Measurements from ENCODE around the gene PRKG1. TPM values are rescaled to one million over a fixed set of nuclear protein-coding genes. Genes with fewer than 3 reads are reported as not detected.
A peak's percentile ranks its signal among the peaks of the same experiment; 100 is the strongest.

The PRKG1 gene
- total RNA-seq, 1 donor from 2014 or later: 26.4 TPM

DNA sequence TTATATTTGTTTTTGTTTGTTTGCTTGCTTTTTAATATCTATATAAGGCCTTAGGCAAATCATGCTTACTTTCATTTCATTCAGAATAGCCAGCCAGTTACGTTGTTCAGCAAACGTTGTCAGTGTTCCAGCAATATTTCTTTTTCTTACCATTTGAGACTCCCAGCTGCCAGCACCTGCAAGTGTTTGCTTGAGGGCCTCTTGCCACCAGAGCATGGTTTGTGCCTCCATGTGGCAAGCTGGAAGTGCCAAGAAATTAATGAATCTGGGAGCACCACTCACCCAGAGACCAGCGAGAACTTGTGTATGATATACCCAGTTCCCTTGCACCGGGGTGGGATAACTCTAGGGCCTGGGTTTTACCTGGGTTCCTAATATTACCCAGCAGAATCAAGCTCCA, 802.2 kb downstream of the PRKG1 start:
- no peak overlapping the region for H3K4me3 Mint-ChIP-seq
- H3K36me3 ChIP-seq: no peaks in the 10 kb centered on the region
- H3K79me2 ChIP-seq (ENCODE audit: low read depth): no peaks in the 10 kb centered on the region
- H3K4me1 ChIP-seq: peaks cover 51% of the 10 kb centered on the region
- H2AFZ ChIP-seq (replicated peaks): no peak overlapping the region
- H3K36me3 Mint-ChIP-seq: no peaks in the 10 kb centered on the region
- H3F3A ChIP-seq (ENCODE audit: low read depth): peaks cover 24% of the 10 kb centered on the region
- DNase-seq (ENCODE audit: low spot score): no peak
- no peaks in the 10 kb centered on the region for H3K9me3 Mint-ChIP-seq
- peak overlapping the region; percentile 16 for H3K4me2 ChIP-seq
- peak overlapping the region; percentile 56 for H3K27ac ChIP-seq
- no peaks in the 10 kb centered on the region for H3K27me3 ChIP-seq
- TF ChIP-seq EZH2phosphoT487 (IDR thresholded peaks at IDR 0.05) (no peak), EZH2 (IDR thresholded peaks at IDR 0.05) (no peak)
- TF ChIP-seq, protein P1, sequence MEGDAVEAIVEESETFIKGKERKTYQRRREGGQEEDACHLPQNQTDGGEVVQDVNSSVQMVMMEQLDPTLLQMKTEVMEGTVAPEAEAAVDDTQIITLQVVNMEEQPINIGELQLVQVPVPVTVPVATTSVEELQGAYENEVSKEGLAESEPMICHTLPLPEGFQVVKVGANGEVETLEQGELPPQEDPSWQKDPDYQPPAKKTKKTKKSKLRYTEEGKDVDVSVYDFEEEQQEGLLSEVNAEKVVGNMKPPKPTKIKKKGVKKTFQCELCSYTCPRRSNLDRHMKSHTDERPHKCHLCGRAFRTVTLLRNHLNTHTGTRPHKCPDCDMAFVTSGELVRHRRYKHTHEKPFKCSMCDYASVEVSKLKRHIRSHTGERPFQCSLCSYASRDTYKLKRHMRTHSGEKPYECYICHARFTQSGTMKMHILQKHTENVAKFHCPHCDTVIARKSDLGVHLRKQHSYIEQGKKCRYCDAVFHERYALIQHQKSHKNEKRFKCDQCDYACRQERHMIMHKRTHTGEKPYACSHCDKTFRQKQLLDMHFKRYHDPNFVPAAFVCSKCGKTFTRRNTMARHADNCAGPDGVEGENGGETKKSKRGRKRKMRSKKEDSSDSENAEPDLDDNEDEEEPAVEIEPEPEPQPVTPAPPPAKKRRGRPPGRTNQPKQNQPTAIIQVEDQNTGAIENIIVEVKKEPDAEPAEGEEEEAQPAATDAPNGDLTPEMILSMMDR (IDR thresholded peaks at IDR 0.05): no peak
- no peak overlapping the region for H3K4me3 ChIP-seq
- H3K4me1 Mint-ChIP-seq: peaks cover 27% of the 10 kb centered on the region
- no peak overlapping the region for H3K27ac Mint-ChIP-seq
- no peaks in the 10 kb centered on the region for H3K27me3 Mint-ChIP-seq (ENCODE audit: insufficient read depth, low read depth)
- H3K9ac ChIP-seq: no peak overlapping the region
- no peaks in the 10 kb centered on the region for H4K20me1 ChIP-seq (ENCODE audit: low read depth)
- H3K9me3 ChIP-seq (ENCODE audit: low read depth): no peaks in the 10 kb centered on the region

DNA sequence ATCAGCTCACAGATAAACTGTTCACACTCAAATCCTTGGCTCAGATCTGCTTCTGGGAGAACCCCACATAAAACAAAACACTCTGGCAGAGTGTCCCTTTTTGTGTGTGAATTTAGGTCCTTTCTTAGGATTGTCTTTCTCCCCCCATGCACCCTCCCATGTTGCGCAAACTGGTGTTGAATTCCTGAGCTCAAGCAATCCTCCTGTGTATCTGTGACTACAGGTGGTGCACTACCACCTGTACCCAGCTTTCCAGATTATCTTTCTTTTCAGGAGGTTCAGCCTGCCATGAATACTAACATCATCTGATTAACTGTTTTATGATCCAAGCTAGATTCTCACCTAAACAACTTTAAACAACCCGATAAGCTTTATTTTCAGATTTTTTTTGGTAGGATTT, 802.7 kb downstream of the PRKG1 start:
- Histone ChIP-seq H3K36me3 (no peaks in the 10 kb centered on the region), H2AFZ (replicated peaks) (no peak overlapping the region), H3K79me2 (ENCODE audit: low read depth) (no peaks in the 10 kb centered on the region), H3K4me3 (no peak overlapping the region), H3F3A (ENCODE audit: low read depth) (peaks cover 24% of the 10 kb centered on the region), H3K27ac (peak overlapping the region; percentile 56), H4K20me1 (ENCODE audit: low read depth) (no peaks in the 10 kb centered on the region), H3K27me3 (no peaks in the 10 kb centered on the region), H3K9ac (no peak overlapping the region), H3K4me1 (peaks cover 46% of the 10 kb centered on the region), H3K4me2 (peak overlapping the region; percentile 16), H3K9me3 (ENCODE audit: low read depth) (no peaks in the 10 kb centered on the region)
- no peak overlapping the region for H3K4me3 Mint-ChIP-seq
- H3K27me3 Mint-ChIP-seq (ENCODE audit: insufficient read depth, low read depth): no peaks in the 10 kb centered on the region
- TF ChIP-seq EZH2phosphoT487 (IDR thresholded peaks at IDR 0.05): no peak
- DNase-seq (ENCODE audit: low spot score): no peak
- peaks cover 27% of the 10 kb centered on the region for H3K4me1 Mint-ChIP-seq
- H3K9me3 Mint-ChIP-seq: no peaks in the 10 kb centered on the region
- H3K36me3 Mint-ChIP-seq: no peaks in the 10 kb centered on the region
- H3K27ac Mint-ChIP-seq: peak overlapping the region; percentile 53

DNA sequence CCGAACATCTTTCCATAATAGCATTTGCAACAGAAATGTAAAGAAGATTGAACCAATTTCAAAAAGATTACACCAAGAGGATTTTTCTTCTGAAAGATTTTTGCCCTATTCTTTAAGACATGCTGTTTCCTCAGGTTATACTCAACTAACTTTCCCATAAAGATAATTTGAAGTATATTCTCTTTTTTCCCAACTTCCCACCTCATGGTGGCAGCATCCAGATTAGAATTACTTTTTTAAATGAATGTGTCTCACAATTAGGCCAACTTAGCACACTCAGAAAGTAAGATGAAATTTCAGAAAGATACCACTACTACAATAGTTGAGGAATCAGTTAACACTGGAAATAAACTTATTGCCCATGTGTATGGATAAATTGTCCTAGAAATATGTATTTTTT, 803.3 kb downstream of the PRKG1 start:
- Histone ChIP-seq H2AFZ (replicated peaks) (no peak overlapping the region), H3K36me3 (no peaks in the 10 kb centered on the region), H3K4me1 (peaks cover 45% of the 10 kb centered on the region), H3K4me2 (no peak overlapping the region), H3K9me3 (ENCODE audit: low read depth) (no peaks in the 10 kb centered on the region), H3K79me2 (ENCODE audit: low read depth) (no peaks in the 10 kb centered on the region), H3F3A (ENCODE audit: low read depth) (peaks cover 24% of the 10 kb centered on the region), H3K27me3 (no peaks in the 10 kb centered on the region), H3K27ac (peak overlapping the region; percentile 78), H3K9ac (no peak overlapping the region), H4K20me1 (ENCODE audit: low read depth) (no peaks in the 10 kb centered on the region), H3K4me3 (no peak overlapping the region)
- DNase-seq (ENCODE audit: low spot score): no peak
- H3K27me3 Mint-ChIP-seq (ENCODE audit: insufficient read depth, low read depth): no peaks in the 10 kb centered on the region
- no peak for TF ChIP-seq EZH2 (IDR thresholded peaks at IDR 0.05)
- H3K9me3 Mint-ChIP-seq: no peaks in the 10 kb centered on the region
- H3K36me3 Mint-ChIP-seq: no peaks in the 10 kb centered on the region
- no peak overlapping the region for H3K4me3 Mint-ChIP-seq
- no peak overlapping the region for H3K27ac Mint-ChIP-seq
- H3K4me1 Mint-ChIP-seq: peaks cover 27% of the 10 kb centered on the region

DNA sequence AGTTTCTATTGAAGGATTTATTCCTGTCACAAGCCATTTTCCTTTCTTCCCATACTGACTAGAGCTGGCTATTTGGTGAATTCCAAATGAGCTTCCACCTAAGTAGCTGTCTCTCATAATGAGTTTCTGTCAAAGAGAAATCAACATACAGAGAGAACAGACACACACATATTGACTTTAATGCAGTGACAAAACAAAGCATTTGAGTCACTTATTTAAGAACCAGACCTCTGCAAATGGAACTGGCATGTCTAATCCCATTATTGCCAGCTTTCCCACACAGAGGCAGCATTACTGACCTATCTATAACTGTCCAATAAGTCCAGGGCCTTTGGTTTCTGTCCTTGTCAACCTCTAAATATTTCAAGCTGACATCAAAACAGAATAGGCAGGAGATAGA, 804.4 kb downstream of the PRKG1 start:
- H3K36me3 ChIP-seq: no peaks in the 10 kb centered on the region
- H3K9me3 Mint-ChIP-seq: no peaks in the 10 kb centered on the region
- peak overlapping the region; percentile 40 for H3K27ac Mint-ChIP-seq
- H3K4me3 Mint-ChIP-seq: no peak overlapping the region
- no peak overlapping the region for H3K4me3 ChIP-seq
- no peaks in the 10 kb centered on the region for H3K79me2 ChIP-seq (ENCODE audit: low read depth)
- no peaks in the 10 kb centered on the region for H3K36me3 Mint-ChIP-seq
- no peaks in the 10 kb centered on the region for H3K9me3 ChIP-seq (ENCODE audit: low read depth)
- peaks cover 24% of the 10 kb centered on the region for H3F3A ChIP-seq (ENCODE audit: low read depth)
- no peak for TF ChIP-seq EZH2phosphoT487 (IDR thresholded peaks at IDR 0.05)
- no peak for TF ChIP-seq EZH2 (IDR thresholded peaks at IDR 0.05)
- TF ChIP-seq, protein P1 (IDR thresholded peaks at IDR 0.05): no peak
- peaks cover 27% of the 10 kb centered on the region for H3K4me1 Mint-ChIP-seq
- H4K20me1 ChIP-seq (ENCODE audit: low read depth): no peaks in the 10 kb centered on the region
- H3K4me2 ChIP-seq: peak overlapping the region; percentile 35
- H3K9ac ChIP-seq: no peak overlapping the region
- peaks cover 45% of the 10 kb centered on the region for H3K4me1 ChIP-seq
- no peak for DNase-seq (ENCODE audit: low spot score)
- H2AFZ ChIP-seq (replicated peaks): no peak overlapping the region
- H3K27me3 ChIP-seq: no peaks in the 10 kb centered on the region
- peak overlapping the region; percentile 78 for H3K27ac ChIP-seq
- no peaks in the 10 kb centered on the region for H3K27me3 Mint-ChIP-seq (ENCODE audit: insufficient read depth, low read depth)
